Mammary epithelial cell (primary cell): ENCODE data around the gene ERG.

Source experiments
- CTCF ChIP-seq, 2 donors: IDR thresholded peaks in 1 of 2; conservative IDR thresholded peaks in 1 of 2; 2 replicates each; pipeline ENCODE4 v1.5.1; 2011 to 2012; ENCODE audit warnings: inconsistent platforms in 2 of 2, low read length in 2 of 2, mild to moderate bottlenecking in 2 of 2, control low read depth in 1 of 2, low read depth in 1 of 2; ENCODE audit not compliant: insufficient read depth in 1 of 2; ENCODE audit errors: extremely low read depth in 1 of 2
- EZH2 ChIP-seq: IDR thresholded peaks from 2 replicates; pipeline ENCODE4 v1.6.1; 2012; ENCODE audit warnings: low read length, inconsistent platforms, borderline replicate concordance

- TF ChIP-seq CTCF (conservative IDR thresholded peaks at IDR 0.05 in 1 of 2, IDR thresholded peaks at IDR 0.05 in 1 of 2; ENCODE audit: extremely low read depth in 1 of 2, insufficient read depth in 1 of 2, low read depth in 1 of 2, low read length in 2 of 2), result no peak
- no peak for TF ChIP-seq EZH2
Observed at GRCh38 chr21:38454161-38454560, 44.1 kb downstream of the ERG start.
